GM19324 (cell line): ENCODE results near the gene LAPTM4A.
"Not testable (repeated sequence)": the region's sequence is repeated elsewhere in the genome, so short reads cannot be mapped to it uniquely, and the experiment has no call there.

Experiments used
- ATAC-seq: cut with Tn5 transposase; IDR thresholded peaks from one replicate; pipeline ENCODE4 v1.9.1; 2021; ENCODE audit warnings: mild to moderate bottlenecking, moderate library complexity; ENCODE audit not compliant: unreplicated experiment, low FRiP score

The LAPTM4A gene

DNA sequence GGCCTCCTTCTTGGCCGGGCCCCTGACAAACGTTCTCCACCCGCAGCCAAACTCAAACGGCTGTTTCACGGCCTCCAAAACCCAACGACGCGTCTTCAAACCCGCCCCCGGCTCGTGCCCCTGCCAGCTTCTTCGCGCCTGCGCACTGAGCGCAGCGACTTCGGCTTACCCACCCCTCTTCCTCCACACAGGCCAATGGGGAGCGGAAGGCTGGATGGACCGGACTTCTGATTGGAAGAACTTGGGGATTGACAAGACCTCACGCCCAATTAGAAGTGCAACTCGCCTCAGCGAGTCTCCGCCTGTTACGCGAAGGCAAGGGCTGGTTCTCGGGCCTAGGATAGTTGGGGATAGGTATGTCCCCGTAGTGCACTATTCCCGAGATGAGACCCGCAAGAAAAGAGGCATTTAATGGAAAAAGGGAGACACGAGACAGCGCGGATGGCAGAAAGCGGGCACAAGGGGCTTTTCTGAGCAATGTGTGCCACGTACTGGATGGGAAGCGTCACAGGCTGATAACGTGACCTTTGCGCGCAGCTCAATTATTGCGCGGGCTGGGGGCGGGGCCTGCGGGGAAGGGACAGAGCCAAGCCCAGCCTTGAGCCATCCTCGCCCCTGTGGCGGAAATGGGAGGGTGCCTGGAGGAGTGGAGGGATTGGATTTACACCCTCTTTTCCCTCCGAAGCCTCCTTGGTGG, at the start of gene LAPTM4A:
TSS of gene LAPTM4A (minus strand) at position 97 of the 697 bp plus-strand sequence. CDS start 108 bp downstream, outside the sequence.
- peak; percentile 98 for ATAC-seq

DNA sequence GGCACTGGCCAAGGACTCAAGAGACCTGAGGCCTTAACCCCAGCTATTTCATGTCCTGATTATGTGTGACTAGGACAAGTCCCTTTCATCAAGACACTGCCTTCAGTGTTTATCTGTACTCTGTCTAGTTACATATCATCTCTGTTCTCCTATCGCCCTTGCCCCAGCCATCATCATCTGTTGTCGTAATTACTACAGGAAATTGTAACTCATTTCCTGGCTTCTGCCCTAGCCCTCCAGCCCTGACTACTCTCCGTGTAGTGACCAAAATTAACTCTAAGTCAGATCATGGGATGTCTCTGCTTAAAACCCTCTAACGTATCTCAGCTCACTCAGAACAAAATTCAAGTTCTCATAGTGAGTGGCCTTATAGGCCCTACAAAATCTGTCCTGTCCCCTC, 49.3 kb upstream of the LAPTM4A start:
- no peak for ATAC-seq

GRCh38 chr2:20099780-20100179, 48.4 kb upstream of the LAPTM4A start:
- ATAC-seq, result no peak

GRCh38 chr2:20097889-20098714, 46.7 kb upstream of the LAPTM4A start:
- peak; percentile 70 for ATAC-seq

DNA sequence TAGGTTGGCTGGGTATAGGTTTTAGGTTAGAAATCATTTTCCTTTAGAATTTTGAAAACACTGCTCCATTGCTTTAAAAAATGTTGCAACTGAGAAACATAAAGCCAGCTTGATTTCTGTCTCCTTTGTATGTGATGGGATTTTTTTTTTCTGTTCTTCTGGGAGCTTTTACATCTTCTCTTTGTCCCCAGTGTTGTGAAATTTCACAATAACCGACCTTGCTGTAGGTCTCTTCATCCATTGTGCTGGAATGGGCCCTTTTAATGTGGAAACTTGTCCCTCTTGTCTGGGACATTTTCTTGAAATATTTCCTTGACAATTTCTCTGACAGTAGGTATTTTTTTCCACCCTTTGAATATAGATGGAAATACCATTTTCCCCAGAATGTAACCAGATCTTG, 44.0 kb upstream of the LAPTM4A start:
- no peak for ATAC-seq

GRCh38 chr2:20094955-20095354, 43.5 kb upstream of the LAPTM4A start:
- ATAC-seq, result no peak

DNA sequence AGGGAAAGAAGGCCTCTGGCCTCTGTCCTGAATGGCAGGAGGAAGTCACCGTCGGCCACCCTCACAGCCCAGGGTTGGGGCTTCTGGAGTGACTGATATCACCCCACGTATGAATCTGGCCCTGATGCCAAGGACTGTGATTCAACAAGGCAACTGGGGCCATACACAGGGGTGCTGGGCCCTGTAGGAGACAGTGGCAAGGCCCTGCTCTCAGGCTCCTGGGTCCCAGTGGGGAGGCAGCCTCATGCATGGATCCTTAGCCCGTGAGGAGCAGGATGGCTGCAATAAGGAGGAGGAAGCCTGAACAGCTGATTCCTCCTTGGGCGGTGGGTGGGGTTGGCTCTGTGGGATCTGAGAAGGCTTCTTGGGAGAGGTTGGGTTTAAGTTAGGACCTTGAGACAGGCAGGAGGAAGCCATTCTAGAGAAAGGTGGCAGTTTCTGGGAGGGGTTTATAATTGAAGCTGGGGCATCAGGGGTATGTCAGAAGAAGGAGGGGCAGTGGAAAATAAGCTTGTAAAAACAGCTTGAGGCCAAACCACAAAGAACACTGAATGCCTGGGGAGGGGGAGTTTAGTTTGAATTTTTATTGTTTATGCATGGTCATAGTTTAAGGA, 42.8 kb upstream of the LAPTM4A start:
- no peak for ATAC-seq

DNA sequence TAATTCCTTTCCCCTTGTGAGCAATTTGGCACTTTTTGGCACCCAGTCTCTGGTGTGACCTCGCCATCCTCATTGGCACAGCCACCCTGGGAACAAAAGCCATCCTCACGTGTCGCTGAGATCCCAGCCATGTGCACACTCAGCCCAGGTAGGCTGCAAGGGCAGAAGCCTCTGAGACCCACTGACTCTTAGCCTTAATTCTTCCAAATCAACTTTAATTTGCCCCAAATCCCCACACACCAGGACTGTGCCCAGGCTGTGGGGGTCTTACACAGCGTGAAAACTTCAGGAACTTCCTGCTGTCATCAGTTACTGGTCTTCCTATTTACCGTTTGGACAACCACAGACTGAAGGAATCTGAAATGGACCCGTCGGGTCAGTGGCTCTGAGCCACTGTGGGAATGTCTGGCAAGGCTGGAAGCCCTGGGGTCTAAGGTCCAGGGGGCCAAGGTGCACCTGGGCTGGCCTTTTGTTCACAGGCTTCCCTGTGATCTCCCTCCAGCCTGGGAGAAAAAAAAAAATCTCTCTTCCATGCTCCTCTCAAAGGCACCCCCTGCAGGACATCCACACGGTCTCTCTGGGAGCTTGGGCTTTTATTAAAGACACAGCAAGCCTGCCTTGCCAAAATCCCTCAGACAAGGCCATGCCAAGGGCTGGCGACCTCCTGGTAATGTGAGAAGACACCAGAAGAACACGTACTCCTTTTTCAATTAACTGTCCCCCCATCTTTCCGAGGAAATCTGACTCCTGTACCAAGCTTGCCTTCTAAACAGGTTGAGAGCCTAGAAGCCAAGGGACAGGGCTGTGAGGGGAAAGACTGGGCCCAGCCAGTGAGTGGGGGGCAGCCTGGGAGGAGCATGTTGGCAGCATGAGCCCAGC, 42.1 kb upstream of the LAPTM4A start:
- ATAC-seq, result no peak

- ATAC-seq, result no peak
These were observed 41.4 kb upstream of the LAPTM4A start for GRCh38 chr2:20092901-20093235.

- ATAC-seq, result no peak
These were observed 40.9 kb upstream of the LAPTM4A start for GRCh38 chr2:20092226-20092900.

GRCh38 chr2:20091305-20091991, 40.0 kb upstream of the LAPTM4A start:
- no peak for ATAC-seq

GRCh38 chr2:20089715-20090464, 38.5 kb upstream of the LAPTM4A start:
- no peak for ATAC-seq

DNA sequence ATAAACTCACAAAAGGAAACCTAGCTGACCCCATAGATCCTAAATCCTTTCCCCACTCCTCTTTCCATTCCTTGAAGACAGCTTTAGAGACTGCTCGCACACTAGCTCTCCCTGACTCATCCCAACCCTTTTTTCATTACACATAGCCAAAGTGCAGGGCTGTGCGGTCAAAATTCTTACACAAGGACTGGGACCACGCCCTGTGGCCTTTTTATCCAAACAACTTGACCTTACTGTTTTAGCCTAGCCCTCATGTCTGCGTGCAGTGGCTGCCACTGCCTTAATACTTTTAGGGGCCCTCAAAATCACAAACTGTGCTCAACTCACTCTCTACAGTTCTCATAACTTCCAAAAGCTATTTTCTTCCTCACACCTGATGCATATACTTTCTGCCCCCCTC, 34.5 kb upstream of the LAPTM4A start:
- not testable (repeated sequence) for ATAC-seq

- ATAC-seq, result not testable (repeated sequence)
These were observed 31.4 kb upstream of the LAPTM4A start for GRCh38 chr2:20082812-20083211.

GRCh38 chr2:20081841-20082240, 30.4 kb upstream of the LAPTM4A start:
- ATAC-seq, result no peak

DNA sequence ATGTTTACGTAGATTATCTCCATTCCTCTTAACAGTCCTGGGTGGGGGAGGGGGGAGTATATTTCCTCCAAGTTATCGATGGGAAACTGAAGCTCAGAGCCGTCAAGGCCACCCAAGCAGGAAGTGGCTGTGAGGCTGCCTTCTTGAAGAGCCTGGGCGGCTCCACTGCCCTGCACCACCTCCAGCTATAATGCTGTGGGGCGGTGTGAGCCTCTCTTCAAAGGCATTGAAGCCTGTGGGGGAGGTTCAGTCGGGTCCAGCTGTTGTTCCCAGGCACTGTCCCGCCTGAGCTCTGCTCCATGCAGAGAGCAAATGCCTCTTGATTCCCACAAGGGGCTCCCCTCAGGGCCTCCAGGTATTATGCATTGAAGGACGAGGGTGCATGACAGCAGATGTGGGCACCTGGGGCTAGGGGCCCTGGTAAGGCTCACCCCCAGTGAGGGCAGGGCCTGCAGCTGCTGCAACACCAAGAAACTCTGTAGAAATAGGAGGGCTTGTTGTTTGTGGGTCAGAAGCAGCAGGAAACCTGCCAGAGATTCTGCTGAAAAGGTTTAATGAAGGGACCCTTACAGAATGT, 29.5 kb upstream of the LAPTM4A start:
- ATAC-seq, result no peak

- no peak for ATAC-seq
These were observed 29.0 kb upstream of the LAPTM4A start for GRCh38 chr2:20080428-20080827.

DNA sequence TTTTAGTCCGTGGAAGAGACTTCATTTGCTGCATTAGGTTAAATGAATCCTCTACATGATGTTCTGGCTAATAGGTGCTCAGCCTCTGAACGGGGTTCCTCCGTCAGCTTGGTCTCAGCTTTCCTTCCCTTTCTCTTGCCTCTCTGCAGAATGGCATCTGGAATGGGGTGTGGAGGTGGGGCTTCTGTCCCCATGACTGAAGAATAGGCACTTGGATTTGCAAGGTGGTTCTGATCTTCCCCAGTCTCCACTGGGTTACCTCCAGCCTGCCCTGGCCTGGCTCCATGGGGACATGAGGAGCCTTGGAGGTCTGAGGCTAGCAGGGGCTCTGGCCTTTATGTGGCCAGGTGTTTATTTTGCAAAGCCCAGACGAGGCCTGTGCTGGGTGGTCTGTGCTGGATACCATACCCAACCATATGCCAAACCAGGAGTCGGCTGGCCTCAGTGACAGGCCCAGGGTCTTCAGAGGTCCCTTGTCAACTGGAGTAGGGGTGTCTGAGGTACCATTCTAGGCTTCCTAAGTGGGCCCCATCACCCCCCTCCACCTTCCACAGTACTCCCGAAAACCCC, 28.2 kb upstream of the LAPTM4A start:
- no peak for ATAC-seq
